PFSK-1 (cell line): ENCODE results near the gene EARS2.

Experiments
- FOXP2 ChIP-seq: optimal IDR thresholded peaks from 2 replicates; pipeline ENCODE3; 2011; ENCODE audit warnings: borderline replicate concordance, control low read depth, inconsistent platforms; ENCODE audit not compliant: insufficient read depth; ENCODE audit errors: extremely low read length, extremely low read depth
- POLR2AphosphoS5 ChIP-seq: IDR thresholded peaks from 2 replicates; pipeline ENCODE4 v1.6.1; 2012; ENCODE audit warnings: low read depth, mild to moderate bottlenecking, control low read depth, low read length, moderate library complexity
- REST ChIP-seq, 2 experiments: IDR thresholded peaks; 2 replicates each; pipeline versions ENCODE4 v1.6.1 to v1.8.0; 2011 to 2012; ENCODE audit warnings: low read depth in 2 of 2, low read length in 2 of 2, control low read depth in 1 of 2, inconsistent platforms in 1 of 2, mild to moderate bottlenecking in 1 of 2, moderate library complexity in 1 of 2; ENCODE audit not compliant: insufficient read depth in 1 of 2
- SIN3A ChIP-seq: IDR thresholded peaks from 2 replicates; pipeline ENCODE4 v1.6.1; 2012; ENCODE audit warnings: mild to moderate bottlenecking, low read length, moderate library complexity, borderline replicate concordance; ENCODE audit not compliant: insufficient read depth
- TAF1 ChIP-seq: IDR thresholded peaks from 2 replicates; pipeline ENCODE4 v1.6.1; 2012; ENCODE audit warnings: low read length, control low read depth, borderline replicate concordance; ENCODE audit not compliant: insufficient read depth

- TF ChIP-seq POLR2AphosphoS5 (no peak), REST (IDR thresholded peaks at IDR 0.05; ENCODE audit: insufficient read depth in 1 of 2, low read depth in 2 of 2, low read length in 2 of 2) (no peak), SIN3A (no peak), TAF1 (no peak), FOXP2 (no peak)
Observed at GRCh38 chr16:23566724-23567123, 9.6 kb upstream of the EARS2 start.
